AG09309 (cell line): ENCODE data around the gene RLF.
"Not testable (repeated sequence)": the region's sequence is repeated elsewhere in the genome, so short reads cannot be mapped to it uniquely, and the experiment has no call there.

Source experiments
- DNase-seq: peaks from one replicate; pipeline ENCODE4 v3.0.0-alpha.2; 2010; ENCODE audit warnings: low read depth
- H3K4me3 ChIP-seq: 2 replicates; pipeline ENCODE4 v1.5.1; 2011; ENCODE audit warnings: mild to moderate bottlenecking, low read depth, low read length, moderate library complexity; ENCODE audit not compliant: control insufficient read depth
- TF ChIP-seq, protein P1 (sequence below): IDR thresholded peaks from 2 replicates; pipeline ENCODE4 v1.5.1; 2011; ENCODE audit warnings: mild to moderate bottlenecking, low read depth, low read length, inconsistent platforms; ENCODE audit not compliant: insufficient read depth, control insufficient read depth; ENCODE audit errors: missing control alignments

RLF gene

DNA sequence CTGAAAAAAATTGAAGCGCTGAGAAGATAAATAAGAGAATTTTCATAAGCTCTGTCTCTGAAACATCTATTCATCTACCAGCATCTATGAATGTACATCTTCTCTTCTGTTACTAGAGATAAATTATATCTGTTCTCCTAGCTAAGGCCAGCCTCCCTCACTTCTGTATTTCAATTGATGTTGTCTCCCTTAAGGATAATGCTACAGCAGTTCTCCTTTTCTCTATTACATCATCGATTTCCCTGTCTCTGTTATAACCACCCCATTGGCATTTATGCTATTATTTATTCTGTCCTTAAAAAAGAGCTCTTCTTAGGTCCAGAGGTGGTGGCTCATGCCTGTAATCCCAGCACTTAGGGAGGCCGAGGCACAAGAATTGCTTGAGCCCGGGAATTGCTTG, 43.7 kb downstream of the RLF start:
- no peak for DNase-seq
- H3K4me3 ChIP-seq, result no peak overlapping the region
- TF ChIP-seq, protein P1, sequence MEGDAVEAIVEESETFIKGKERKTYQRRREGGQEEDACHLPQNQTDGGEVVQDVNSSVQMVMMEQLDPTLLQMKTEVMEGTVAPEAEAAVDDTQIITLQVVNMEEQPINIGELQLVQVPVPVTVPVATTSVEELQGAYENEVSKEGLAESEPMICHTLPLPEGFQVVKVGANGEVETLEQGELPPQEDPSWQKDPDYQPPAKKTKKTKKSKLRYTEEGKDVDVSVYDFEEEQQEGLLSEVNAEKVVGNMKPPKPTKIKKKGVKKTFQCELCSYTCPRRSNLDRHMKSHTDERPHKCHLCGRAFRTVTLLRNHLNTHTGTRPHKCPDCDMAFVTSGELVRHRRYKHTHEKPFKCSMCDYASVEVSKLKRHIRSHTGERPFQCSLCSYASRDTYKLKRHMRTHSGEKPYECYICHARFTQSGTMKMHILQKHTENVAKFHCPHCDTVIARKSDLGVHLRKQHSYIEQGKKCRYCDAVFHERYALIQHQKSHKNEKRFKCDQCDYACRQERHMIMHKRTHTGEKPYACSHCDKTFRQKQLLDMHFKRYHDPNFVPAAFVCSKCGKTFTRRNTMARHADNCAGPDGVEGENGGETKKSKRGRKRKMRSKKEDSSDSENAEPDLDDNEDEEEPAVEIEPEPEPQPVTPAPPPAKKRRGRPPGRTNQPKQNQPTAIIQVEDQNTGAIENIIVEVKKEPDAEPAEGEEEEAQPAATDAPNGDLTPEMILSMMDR, result no peak

DNA sequence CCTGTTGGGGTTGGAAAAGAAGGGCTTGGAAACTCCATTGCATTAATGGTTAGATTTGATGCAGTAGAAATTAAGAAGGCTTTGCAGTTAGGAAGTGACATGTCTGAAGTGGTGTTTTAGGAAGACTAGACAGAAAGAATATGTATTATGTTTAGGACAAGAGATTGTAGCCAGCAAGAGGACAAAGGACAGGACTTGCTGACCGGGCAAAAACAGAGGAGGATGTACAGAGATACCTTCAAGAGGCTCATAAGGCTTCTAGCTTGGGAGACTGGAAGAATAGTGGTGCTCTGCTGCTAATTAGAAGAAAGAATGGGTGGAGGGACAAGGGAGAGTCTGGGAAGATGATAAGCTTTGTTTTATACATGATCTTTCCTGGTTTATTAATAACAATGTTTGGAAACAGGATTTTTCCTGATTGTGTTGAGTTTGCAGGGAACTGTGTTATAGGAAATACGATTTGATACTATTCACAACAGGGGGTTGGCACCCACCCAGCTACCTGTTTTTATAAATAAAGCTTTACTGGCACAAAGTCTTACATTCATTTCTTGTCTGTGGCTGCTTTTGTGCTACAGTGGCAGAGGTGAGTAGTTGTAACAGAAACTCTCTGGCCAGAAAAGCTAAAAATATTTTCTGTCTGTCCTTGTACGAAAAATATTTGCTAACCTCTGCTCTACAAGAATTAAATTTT, 49.5 kb downstream of the RLF start:
- no peak for DNase-seq
- no peak overlapping the region for H3K4me3 ChIP-seq
- TF ChIP-seq, protein P1, result no peak

DNA sequence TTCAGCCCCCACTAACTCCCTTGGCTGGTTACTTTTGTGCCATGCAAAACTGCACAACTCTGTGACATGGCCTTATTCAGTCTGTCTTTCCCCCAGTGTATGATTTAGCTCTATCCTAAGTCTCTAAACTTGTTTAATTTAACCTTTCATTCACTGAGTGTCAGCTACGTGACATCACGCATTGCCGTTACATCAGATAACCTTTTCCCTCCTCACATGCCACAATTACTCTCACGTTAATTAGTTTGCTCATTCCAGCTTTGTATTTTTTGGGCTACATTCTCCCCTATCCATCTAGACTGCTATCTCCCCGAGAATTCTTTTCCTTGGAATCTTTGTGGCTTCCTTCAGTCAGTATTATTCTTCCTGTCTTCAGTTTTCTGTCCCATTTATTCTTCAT, 57.1 kb downstream of the RLF start:
- DNase-seq, result no peak
- TF ChIP-seq, protein P1, result no peak
- H3K4me3 ChIP-seq, result no peak overlapping the region

DNA sequence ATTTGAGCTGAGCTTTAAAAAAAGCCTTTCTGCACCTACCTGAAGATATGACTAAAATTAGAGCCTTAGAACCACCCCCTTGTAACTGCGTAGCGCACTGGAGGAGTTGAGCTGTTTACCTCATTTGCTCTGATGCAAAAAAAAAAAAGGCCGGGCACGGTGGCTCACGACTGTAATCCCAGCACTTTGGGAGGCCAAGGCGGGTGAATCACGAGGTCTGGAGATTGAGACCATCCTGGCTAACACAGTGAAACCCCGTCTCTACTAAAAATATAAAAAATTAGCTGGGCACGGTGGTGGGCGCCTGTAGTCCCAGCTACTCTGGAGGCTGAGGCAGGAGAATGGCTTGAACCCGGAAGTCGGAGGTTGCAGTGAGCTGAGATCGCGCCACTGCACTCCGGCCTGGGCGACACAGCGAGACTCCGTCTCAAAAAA, 60.3 kb downstream of the RLF start:
- not testable (repeated sequence) for H3K4me3 ChIP-seq, DNase-seq

DNA sequence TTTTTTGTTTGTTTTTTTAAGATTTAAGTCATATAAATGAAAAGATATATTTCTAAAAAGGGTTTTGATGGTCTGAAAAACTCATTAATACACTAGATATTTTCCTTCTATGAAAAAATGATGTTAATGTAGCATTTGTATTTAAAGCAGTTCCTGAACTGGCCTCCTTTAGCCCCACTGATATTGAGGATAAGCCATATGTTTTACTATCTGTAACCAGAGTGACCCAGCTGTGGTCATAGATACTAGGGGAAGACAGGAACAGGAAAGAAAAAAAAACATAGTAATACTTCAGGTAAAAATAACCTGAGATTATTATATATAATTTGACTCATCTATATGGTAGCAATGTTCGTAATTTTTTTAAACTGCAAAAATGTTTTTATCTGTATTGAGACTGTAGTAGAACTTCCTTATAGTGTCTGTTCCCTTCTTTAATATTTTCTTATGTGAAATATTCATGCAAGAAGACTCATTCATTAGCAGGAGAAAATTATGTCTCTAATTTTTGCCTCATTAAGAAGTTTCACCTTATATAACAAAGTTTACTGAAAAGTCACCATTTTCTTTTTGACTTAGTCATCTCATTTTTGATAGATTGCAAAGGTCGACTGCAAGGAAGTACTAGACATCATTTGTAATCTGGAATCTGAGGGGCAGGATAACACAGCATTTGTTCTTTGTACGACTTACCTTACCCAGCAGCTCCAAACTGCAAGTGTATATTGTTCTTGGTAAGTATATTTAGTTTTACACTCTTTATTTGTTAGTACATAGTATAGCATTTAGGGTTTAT, 61.0 kb downstream of the RLF start:
- no peak overlapping the region for H3K4me3 ChIP-seq
- no peak for DNase-seq
- TF ChIP-seq, protein P1, result no peak

DNA sequence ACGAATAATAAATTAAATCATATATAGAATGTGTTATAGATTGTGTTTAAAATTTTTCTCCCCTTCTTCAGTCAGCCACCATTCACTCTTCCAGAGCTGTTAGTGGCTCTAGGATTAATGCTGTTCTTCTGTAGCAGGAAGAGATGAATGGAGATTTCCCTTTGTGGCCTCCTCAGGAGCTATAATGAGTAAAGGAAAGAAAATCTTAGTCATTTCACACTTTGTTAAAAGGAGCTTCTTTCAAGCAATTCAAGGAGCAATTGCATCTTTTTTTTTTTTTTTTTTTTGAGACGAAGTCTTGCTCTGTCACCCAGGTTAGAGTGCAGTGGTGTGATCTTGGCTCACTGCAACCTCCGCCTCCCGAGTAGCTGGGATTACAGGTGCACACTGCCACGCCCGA, 62.9 kb downstream of the RLF start:
- TF ChIP-seq, protein P1, result no peak
- no peak overlapping the region for H3K4me3 ChIP-seq
- DNase-seq, result no peak

DNA sequence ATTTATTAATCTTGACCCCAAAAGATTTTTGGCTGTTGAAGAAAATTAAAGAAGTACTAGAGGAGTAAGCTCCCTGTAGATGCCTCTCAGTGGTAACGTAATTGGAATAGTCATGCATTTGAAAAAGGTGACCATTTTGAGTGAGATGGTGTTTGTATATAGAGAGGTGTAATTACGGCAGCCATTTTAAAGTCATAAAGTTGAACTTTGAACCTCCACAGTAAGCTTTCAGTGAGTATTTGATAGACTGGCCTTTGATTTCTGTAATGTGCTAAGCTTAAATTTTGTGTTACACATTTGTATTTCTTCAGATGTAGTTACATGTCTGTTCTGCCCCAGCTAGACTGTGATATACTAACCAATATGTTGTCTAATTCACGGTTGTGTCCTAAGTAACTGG, 65.0 kb downstream of the RLF start:
- TF ChIP-seq, protein P1, result no peak
- no peak for DNase-seq

More for the DNA sequence above, 65.0 kb downstream of the RLF start:
- H3K4me3 ChIP-seq, result no peak overlapping the region
